ENCODE data around the gene ZDHHC11B.

GRCh38 chr5:821504-821903 lies 37.0 kb upstream of the ZDHHC11B start:
- TF ChIP-seq L3MBTL2 (conservative IDR thresholded peaks at IDR 0.05), result no peak
- TF ChIP-seq BHLHE40 (IDR thresholded peaks at IDR 0.05; ENCODE audit: borderline replicate concordance), result no peak
- no peak for TF ChIP-seq ELF4 (IDR thresholded peaks at IDR 0.05)
- TF ChIP-seq FOXK2 (IDR thresholded peaks at IDR 0.05), result no peak
- TF ChIP-seq NFRKB (IDR thresholded peaks at IDR 0.05), result no peak
- no peak for TF ChIP-seq SP1 (IDR thresholded peaks at IDR 0.05)
- no peak for TF ChIP-seq CTBP1 (IDR thresholded peaks at IDR 0.05; ENCODE audit: borderline replicate concordance)

Measured in HEK293T (cell line).